Astrocyte (in vitro differentiated cells and primary cell): Measurements from ENCODE around the gene SIAH2.

Source experiments
- CTCF ChIP-seq: IDR thresholded peaks from 2 replicates; pipeline ENCODE4 v1.5.1; 2011; ENCODE audit warnings: low read depth, mild to moderate bottlenecking, inconsistent platforms, low read length, moderate library complexity; ENCODE audit not compliant: insufficient read depth
- EZH2 ChIP-seq: IDR thresholded peaks from 2 replicates; pipeline ENCODE4 v1.6.1; 2012; ENCODE audit warnings: mild to moderate bottlenecking, low read length, inconsistent platforms; ENCODE audit not compliant: insufficient read depth

GRCh38 chr3:150739200-150739863 lies 23.6 kb downstream of the SIAH2 start:
- TF ChIP-seq CTCF (no peak), EZH2 (no peak)
